ENCODE data around the gene TMEM203.

TMEM203 gene

GRCh38 chr9:137218212-137218753 is 12.8 kb upstream of the TMEM203 start:
- no peak for DNase-seq (ENCODE audit: low spot score)

DNA sequence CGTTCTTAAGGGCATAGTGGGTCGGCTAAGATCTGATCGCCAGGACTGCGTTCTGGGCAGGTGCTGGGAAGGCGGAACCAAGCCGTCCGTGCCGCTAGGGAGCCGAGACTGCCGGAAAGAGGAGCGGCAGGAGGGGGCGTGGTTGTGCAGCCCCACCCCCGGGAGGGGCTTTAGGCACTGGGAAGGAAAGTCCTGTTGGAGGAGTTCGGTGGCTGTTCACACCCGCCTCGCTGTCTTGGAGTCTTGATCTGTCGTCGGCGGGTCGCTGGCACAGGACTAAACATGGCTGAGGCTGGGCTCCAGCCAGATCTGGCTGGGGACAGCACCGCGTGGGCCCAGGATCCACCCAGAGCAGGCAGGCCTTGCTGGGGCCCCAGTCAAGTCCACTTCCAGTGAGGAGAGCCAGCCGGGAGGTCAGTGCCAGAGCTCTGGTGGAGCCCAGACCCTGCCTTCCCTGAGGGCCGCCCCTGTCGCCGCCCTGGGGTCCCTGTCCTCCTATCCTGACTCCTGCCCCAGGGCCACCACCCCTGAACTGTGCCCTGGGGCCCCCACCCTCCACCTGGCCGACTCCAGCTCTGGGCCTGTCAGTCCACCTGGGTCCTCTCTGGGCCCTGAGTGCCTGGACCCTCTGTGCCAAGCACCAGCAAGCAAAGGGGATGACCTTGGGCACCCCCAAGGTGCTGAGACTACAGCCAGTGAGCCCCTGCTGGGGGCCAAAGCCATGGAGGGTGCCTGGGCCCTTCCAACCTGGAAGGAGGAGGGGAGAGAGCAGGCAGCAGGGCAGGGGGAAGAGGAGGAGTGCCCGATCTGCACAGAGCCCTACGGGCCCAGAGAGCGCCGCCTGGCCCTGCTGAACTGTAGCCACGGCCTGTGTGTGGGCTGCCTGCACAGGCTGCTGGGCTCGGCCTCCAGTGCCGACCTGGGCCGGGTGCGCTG is 12.1 kb upstream of the TMEM203 start:
- no peak for DNase-seq (ENCODE audit: low spot score)

GRCh38 chr9:137216188-137216965 is 10.9 kb upstream of the TMEM203 start:
- no peak for DNase-seq (ENCODE audit: low spot score)

GRCh38 chr9:137215196-137215986 is 9.9 kb upstream of the TMEM203 start:
- no peak for DNase-seq (ENCODE audit: low spot score)

- DNase-seq (ENCODE audit: low spot score) = no peak
Observed at GRCh38 chr9:137214620-137215019, 9.2 kb upstream of the TMEM203 start.

GRCh38 chr9:137213160-137214060 is 8.0 kb upstream of the TMEM203 start:
- no peak for DNase-seq (ENCODE audit: low spot score)

DNA sequence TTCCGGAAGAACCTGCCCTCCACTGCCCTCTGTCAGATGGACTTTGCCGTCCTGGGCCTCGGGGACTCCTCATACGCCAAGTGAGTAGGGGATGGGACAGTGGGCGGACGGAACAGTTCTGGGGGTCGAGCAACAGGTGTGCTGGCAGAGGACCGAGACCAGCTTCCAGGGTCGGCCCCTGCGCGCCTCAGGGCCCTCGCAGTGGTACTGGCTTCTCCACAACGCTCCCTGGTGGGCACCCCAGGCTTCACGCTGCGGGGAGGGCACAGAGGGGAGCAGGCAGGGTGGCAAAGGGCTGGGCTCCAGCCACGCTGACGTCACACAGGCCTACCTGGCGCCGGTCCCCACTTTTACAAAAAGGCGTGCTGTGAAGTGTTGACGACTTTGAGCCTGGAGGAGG is 7.1 kb upstream of the TMEM203 start:
- no peak for DNase-seq (ENCODE audit: low spot score)

GRCh38 chr9:137211532-137211931 is 6.1 kb upstream of the TMEM203 start:
- DNase-seq (ENCODE audit: low spot score) = no peak

- DNase-seq (ENCODE audit: low spot score) = no peak
Observed at GRCh38 chr9:137206602-137207001, 1.2 kb upstream of the TMEM203 start.

DNA sequence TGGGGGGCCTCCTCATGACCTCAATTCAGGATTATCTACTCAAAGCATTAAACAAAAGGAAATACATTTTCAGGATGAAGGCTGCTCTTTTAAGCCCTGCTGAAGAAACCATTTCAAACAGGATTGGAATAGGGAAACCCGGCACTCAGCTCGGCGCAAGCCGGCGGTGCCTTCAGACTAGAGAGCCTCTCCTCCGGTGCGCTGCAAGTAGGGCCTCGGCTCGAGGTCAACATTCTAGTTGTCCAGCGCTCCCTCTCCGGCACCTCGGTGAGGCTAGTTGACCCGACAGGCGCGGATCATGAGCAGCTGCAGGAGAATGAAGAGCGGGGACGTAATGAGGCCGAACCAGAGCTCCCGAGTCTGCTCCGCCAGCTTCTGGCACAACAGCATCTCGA is 720 bp downstream of the TMEM203 start:
- DNase-seq (ENCODE audit: low spot score) = no peak

- no peak for DNase-seq (ENCODE audit: low spot score)
Observed at GRCh38 chr9:137202966-137203365, 2.5 kb downstream of the TMEM203 start.

DNA sequence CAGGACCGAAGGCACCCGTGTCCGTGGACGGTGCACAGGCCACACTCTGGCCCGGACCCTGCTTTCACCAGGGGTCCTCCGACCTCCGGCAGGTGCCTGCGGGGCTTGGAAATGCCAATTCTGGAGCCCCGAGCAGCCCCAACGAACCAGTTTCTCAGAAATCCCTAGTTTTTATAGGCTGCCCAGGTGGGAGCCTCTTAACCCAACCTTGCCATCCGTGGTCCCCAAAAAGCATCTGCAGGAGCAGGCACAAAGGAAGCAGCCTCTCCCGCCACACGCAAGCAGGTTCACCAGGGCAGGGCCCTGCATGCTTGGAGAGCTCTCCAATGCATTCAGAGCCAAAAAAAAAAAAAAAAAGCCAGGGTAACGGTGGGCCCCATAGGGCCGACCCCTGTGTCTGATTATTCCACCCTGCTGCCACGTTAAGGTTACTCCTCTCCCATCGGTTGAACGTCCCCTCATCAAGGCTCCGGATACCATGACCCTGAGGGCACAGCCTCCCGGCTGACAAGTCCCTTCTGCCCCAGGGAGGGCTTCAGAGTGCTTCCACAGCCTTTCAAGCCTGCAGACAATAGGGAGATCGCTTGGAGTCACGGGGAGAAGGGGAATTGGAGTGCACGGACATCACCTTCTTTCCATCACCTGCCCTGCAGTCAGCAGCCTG is 4.1 kb downstream of the TMEM203 start:
- no peak for DNase-seq (ENCODE audit: low spot score)

DNA sequence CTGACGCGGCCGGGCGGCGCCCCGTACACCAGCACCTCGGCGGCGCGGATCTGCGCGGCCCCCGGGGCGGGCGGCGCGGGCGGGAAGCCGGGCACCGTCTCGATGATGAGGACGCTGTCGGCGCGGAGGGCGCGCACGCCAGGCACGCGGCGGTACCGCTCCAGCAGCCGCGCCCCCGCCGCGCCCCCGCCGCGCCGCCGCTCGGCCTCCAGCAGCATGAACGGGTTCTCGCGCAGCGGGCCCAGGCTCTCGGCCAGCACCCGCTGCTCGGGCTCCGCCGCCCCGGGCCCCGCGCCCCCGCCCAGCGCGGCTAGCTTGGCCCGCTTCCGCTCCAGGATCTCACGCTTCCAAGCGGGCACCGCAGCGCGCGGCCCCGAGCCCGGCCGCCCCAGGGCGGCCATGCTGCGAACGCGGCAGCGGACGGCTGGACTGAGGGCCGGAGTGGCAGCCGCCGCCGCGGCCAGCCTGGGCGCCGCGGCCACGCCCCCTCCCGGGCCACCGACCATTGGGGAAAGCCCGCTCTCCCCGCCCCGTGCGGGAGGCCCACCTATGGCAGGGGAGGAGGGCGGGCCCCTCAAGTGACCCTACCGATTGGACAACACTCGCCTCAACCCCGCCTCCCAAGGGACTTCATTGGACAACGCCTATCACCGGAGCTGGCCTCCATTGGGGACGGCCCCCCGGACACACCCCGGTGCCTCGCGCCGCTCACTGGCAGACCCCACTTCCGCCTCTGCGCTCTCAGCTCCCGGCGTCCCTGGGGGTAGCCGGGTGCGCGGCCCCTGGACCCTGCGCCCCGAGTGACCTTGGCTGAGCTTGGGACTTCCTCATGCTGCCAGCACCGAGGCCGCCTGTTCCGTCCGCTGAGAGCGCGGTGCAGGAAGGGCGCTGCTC is 4.9 kb downstream of the TMEM203 start, which contains the start of gene TPRN:
Gene TPRN, minus strand, starts transcription at position 431 of the 894 bp plus-strand sequence. Its CDS starts 30 bp downstream, at position 401.
- peak; percentile 100 for DNase-seq (ENCODE audit: low spot score)

DNA sequence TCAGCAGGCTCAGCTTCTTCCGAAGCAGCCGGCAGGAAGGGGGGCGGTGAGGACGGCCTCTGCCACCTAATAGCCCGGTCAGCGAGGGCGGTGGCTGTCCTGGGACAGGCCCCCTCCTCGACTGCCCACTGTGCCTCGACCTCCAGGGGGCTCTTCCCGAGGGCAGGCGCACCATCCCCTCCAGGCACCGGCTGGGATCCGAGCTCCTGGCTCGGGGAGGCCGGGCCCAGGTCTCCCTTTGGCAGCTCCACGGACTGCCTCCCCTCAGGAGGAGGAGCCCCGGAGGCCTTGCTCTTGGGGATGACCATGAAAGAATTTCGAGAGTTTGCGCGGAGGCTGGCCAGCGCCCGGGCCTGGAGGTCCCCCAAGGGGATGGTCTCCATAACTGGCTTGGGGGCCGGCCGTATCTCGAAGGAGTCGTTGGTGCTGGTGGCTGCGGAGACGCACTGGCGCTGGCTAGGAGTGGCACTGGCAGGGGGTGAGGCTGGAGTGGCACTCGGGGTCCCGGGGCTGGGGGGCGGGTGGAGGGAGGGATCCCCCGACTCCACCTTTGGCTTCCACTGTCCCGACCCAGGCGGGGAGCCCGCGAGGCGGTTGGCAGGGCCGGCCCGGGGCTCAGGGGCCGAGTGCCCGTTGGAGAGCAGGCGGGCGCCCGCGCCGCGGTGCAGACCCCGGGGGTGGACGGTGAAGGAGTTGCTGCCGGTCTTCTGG is 5.9 kb downstream of the TMEM203 start:
- no peak for DNase-seq (ENCODE audit: low spot score)

DNA sequence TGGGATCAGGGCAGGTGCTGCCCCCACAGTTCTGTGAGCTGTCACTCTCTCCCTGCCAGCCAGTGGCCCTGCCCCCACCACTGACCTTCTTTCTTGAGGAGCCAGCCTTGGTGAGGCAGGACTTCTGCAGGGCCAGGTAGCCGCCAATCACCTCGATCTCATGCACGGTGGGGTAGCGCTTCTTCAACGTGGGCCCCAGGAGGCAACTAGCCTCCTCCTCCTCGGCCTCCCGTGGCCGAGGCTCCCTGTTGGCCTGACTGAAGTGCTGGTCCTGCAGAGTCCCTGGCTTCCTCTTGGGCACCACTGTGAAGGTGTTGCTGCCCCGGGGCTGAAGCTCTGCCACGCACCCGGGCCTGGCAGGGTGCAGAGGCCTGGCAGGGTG is 6.6 kb downstream of the TMEM203 start:
- no peak for DNase-seq (ENCODE audit: low spot score)

DNA sequence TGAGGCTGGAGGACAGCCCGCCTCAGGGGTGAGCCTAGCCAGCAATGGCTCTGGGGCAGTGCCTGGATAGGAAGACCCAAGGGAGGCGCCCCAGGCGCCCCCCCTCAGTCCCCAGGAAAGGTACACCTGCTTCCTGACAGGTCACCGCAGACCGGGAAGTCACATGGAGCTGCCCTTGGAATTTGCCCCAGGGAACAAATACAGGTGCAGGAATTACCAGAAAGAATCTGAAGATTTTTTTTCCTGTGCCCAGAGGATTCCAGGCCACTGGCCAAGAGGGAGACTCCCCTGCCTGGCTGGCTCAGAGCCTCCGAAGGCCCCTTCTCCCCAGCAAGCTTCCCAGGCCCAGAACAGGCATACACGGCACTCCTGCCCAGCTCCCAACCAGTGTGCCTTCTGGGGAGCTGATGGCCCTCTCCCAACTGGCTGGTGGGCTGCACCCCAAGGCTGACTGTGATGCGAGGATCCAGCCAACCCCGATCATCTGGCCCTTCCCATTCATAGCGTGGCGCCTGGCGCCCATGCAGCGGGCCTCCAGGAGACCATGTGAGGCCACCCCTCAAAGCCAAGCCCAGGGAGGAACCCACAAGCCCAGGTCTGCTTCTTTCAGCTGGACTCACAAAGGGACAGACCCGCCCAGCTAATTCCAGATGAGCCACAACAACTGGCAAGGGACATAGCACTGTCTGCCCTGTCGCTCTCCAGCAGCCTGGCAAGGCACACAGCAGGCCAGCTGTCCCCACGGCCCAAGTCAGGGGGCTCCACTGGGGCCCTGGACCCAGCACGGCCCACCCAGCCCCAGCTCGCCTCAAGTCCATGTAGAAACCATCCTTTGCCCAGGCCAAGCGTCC is 7.2 kb downstream of the TMEM203 start:
- no peak for DNase-seq (ENCODE audit: low spot score)

GRCh38 chr9:137195525-137196220 is 9.8 kb downstream of the TMEM203 start:
- no peak for DNase-seq (ENCODE audit: low spot score)

Data from germinal center (tissue), 1 donor.